ENCODE data around the gene CLIP1.

The CLIP1 gene

DNA sequence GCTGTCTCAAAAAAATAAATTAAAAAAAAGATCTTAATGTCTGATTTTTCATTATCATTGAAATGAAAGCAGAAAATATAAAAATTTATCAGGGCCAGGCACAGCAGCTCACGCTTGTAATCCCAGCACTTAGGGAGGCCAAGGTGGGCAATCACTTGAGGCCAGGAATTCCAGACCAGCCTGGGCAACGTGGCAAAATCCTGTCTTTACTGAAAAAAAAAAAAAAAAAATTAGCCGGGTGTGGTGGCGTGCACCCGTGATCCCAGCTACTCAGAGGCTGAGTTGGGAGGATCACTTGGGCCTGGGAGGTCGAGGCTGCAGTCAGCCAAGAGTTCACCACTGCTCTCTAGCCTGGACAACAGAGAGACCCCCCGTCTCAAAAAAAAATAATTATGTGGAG is 37.6 kb upstream of the CLIP1 start:
- DNase-seq (ENCODE audit: low read depth) = no peak
- no peak for TF ChIP-seq MYC (IDR thresholded peaks at IDR 0.05; ENCODE audit: low read depth, low read length)
- TF ChIP-seq, protein P1, sequence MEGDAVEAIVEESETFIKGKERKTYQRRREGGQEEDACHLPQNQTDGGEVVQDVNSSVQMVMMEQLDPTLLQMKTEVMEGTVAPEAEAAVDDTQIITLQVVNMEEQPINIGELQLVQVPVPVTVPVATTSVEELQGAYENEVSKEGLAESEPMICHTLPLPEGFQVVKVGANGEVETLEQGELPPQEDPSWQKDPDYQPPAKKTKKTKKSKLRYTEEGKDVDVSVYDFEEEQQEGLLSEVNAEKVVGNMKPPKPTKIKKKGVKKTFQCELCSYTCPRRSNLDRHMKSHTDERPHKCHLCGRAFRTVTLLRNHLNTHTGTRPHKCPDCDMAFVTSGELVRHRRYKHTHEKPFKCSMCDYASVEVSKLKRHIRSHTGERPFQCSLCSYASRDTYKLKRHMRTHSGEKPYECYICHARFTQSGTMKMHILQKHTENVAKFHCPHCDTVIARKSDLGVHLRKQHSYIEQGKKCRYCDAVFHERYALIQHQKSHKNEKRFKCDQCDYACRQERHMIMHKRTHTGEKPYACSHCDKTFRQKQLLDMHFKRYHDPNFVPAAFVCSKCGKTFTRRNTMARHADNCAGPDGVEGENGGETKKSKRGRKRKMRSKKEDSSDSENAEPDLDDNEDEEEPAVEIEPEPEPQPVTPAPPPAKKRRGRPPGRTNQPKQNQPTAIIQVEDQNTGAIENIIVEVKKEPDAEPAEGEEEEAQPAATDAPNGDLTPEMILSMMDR (IDR thresholded peaks at IDR 0.05; ENCODE audit: low read depth, low read length) = no peak
- TF ChIP-seq POLR2A (IDR thresholded peaks at IDR 0.05; ENCODE audit: extremely low read depth, insufficient read length) = no peak
- TF ChIP-seq, protein P2, sequence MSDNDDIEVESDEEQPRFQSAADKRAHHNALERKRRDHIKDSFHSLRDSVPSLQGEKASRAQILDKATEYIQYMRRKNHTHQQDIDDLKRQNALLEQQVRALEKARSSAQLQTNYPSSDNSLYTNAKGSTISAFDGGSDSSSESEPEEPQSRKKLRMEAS (IDR thresholded peaks at IDR 0.05; ENCODE audit: low read depth, low read length) = no peak
- H3K4me3 ChIP-seq (ENCODE audit: low read depth, low read length) = no peak overlapping the region

DNA sequence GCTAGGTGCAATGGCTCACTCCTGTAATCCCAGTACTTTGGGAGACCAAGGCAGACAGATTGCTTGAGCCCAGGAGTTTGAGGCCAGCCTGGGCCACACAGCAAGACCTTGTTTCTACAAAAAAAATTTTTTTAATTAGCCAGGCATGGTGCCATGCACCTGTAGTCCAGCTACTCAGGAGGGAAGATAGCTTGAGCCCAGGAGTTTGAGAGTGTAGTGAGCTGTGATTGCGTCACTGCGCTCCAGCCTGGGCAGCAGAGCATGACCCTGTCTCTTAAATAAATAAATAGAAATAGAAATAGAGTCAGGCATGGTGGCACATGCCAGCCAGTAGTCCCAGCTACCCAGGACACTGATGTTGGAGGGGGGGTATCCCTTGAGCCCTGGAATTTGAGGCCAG is 36.7 kb upstream of the CLIP1 start:
- no peak overlapping the region for H3K4me3 ChIP-seq (ENCODE audit: low read depth, low read length)
- TF ChIP-seq, protein P2 (IDR thresholded peaks at IDR 0.05; ENCODE audit: low read depth, low read length) = no peak
- TF ChIP-seq MYC (IDR thresholded peaks at IDR 0.05; ENCODE audit: low read depth, low read length) (no peak), POLR2A (IDR thresholded peaks at IDR 0.05; ENCODE audit: extremely low read depth, insufficient read length) (no peak)
- TF ChIP-seq, protein P1 (IDR thresholded peaks at IDR 0.05; ENCODE audit: low read depth, low read length) = no peak
- no peak for DNase-seq (ENCODE audit: low read depth)

DNA sequence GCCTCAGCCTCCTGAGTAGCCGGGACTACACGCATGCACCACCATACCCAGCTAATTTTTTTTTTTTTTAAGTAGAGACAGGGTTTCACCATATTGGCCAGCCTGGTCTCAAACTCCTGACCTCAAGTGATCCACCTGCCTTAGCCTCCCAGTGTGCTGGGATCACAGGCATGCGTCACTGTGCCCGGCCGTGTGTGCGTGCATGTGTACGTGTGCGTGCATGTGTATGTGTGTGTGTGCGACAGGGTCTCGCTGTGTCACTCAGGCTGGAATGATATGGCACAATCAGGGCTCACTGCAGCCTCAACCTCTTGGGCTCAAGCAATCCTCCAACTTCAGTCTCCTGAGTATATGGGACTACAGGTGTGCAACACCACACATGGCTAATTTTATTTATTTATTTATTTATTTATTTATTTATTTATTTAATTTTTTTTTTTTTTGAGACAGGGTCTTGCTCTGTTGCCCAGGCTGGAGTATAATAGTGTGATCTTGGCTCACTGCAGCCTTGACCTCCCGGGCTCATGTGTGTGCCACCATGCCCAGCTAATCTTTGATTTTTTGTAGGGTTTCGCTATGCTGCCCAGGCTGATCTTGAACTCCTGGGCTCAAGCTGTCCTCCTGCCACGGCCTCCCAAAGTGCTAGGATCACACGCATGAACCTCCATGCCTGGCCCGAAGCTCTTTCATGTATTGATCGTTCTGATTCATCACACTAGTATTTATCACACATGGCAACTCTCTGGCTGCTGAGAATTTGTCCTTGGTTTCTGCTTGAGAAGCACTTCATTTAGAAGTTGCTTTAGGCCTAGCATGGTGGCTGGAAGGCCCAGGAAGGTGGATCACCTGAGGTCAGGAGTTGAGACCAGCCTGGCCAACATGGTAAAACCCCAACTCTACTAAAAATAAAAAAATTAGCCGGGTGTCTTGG is 35.9 kb upstream of the CLIP1 start:
- TF ChIP-seq POLR2A (IDR thresholded peaks at IDR 0.05; ENCODE audit: extremely low read depth, insufficient read length) = no peak
- TF ChIP-seq, protein P2 (IDR thresholded peaks at IDR 0.05; ENCODE audit: low read depth, low read length) = no peak
- TF ChIP-seq MYC (IDR thresholded peaks at IDR 0.05; ENCODE audit: low read depth, low read length) = no peak
- TF ChIP-seq, protein P1 (IDR thresholded peaks at IDR 0.05; ENCODE audit: low read depth, low read length) = no peak

DNA sequence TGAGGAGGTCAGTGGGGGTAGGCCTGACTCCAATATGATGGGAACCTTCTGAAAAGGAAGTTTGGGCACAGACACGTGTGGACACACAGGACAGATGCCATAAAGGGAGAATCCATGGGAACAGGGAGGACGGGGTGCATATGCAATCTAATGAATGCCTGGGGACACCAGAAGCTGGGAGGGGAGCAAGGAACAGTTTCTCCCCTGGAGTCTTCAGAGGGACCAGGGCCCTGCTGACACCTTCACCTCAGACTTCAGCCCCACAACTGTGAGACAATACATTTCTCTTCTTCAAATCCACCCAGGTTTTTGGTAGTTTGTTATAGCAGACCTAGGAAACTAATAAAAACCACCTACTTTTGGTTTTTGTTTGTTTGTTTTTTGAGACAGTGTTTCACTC is 35.2 kb upstream of the CLIP1 start:
- TF ChIP-seq, protein P2 (IDR thresholded peaks at IDR 0.05; ENCODE audit: low read depth, low read length) = no peak
- no peak for TF ChIP-seq POLR2A (IDR thresholded peaks at IDR 0.05; ENCODE audit: extremely low read depth, insufficient read length)
- TF ChIP-seq, protein P1 (IDR thresholded peaks at IDR 0.05; ENCODE audit: low read depth, low read length) = no peak
- TF ChIP-seq MYC (IDR thresholded peaks at IDR 0.05; ENCODE audit: low read depth, low read length) = no peak
- H3K4me3 ChIP-seq (ENCODE audit: low read depth, low read length) = no peak overlapping the region

More for the DNA sequence above, 35.9 kb upstream of the CLIP1 start:
- no peak for DNase-seq (ENCODE audit: low read depth)
- H3K4me3 ChIP-seq (ENCODE audit: low read depth, low read length) = no peak overlapping the region

DNA sequence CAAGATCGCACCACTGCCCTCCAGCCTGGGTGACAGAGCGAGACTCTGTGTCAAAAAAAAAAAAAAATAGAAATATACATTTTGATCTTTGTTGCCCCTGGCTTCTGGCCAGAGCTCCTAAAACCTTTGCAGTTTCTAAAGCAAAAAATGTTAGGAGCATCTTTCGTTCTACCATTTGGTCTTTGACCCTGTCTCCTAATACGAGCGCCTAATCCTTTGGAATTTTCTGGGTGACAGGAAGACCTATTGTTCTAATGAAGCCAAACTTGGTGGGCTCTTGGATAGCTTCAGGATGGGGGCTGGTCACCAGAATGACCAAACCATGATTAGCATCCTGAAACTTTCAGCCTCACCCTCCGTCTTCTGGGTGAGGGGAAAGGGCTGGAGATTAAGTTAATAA is 32.3 kb upstream of the CLIP1 start:
- DNase-seq (ENCODE audit: low read depth) = no peak
- TF ChIP-seq, protein P2 (IDR thresholded peaks at IDR 0.05; ENCODE audit: low read depth, low read length) = no peak
- TF ChIP-seq POLR2A (IDR thresholded peaks at IDR 0.05; ENCODE audit: extremely low read depth, insufficient read length) (no peak), MYC (IDR thresholded peaks at IDR 0.05; ENCODE audit: low read depth, low read length) (no peak)
- TF ChIP-seq, protein P1 (IDR thresholded peaks at IDR 0.05; ENCODE audit: low read depth, low read length) = no peak
- H3K4me3 ChIP-seq (ENCODE audit: low read depth, low read length) = no peak overlapping the region

More for the DNA sequence above, 35.2 kb upstream of the CLIP1 start:
- no peak for DNase-seq (ENCODE audit: low read depth)
